GM12872 (cell line): ENCODE measurements around the gene PRSS56.

Experiments used
- CTCF ChIP-seq: IDR thresholded peaks from 3 replicates; pipeline ENCODE4 v1.5.1; 2011; ENCODE audit warnings: low read depth, mild to moderate bottlenecking, low read length, moderate library complexity; ENCODE audit not compliant: insufficient read depth

Gene PRSS56

GRCh38 chr2:232508251-232508650, 11.9 kb upstream of the PRSS56 start:
- no peak for TF ChIP-seq CTCF

- no peak for TF ChIP-seq CTCF
Measured at GRCh38 chr2:232511336-232511890, 8.8 kb upstream of the PRSS56 start.

DNA sequence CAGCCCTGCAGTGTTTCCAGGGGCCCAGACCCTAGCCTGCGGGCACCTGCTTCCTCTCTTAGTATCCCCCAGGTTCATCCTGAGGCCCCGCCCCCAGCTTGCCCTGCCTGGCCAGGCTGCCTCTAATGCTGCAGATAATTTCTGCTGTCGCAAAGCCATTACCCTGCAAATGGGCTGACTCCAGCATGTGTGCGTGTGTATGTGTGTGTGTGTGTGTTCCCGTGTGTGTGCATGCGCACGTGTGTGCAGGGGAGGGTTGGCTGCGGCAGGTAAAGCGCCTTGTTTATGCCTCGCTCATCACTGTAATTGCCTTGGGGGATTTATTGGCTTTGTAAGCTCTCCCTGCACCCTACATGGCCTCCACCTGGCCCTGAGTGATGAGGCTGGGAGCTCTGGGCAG, 7.6 kb upstream of the PRSS56 start:
- TF ChIP-seq CTCF, result no peak

DNA sequence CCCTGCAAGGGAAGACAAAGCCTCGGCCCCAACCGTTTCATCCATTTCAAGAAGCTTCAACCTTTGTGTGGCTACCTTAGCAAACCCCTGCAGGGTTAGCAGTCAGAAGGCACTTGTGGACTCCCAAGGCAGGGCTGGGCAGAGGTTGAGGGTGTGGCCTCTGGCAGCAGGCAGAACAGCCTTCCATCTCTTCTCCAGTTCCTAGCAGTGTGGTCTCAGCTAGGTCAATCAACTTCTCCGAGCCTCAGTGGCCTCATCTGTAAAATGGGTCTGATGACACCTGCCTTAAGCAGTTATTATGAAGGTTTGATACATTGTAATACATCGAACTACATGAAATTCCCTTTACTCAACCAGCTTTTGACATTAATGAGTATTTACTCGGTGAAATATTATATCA, 6.8 kb upstream of the PRSS56 start:
- no peak for TF ChIP-seq CTCF

DNA sequence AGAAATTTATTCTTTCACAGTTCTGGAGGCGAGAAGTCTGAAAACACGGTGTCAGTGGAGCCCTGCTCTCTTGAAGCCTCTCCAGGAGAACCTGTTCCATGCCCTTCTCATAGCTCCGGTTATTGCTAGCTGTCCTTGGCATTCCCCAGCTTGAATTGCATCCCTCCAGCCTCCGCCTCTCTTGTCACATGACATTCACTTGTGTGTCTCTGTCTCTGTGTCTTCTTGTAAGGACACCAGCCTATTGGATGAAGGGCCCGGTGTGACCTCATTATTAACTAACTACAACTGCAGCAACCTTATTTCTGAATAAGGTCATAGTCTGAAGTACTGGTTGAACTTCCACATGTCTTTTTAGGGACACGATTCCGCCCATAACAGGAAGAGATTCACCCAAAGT, 4.5 kb upstream of the PRSS56 start:
- TF ChIP-seq CTCF, result no peak

DNA sequence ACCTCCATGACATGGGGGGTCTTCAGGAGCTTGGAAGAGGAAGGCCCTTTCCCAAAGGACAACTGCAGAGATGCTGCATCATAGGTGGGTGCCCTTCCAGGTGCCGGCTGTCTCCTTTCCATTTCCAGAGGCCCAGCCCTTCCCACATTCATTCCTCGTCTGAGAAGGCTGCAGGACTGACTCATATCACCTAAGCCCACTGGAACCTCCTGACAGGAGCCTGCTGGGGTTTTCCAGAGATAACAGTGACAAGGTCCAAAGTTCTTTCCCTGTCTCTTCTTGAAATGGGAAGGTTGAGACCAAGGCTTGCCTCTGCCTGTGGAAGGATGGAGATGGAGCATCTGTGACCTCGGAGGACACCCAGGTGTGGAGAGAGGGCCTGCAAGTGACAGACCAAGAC, 3.6 kb upstream of the PRSS56 start:
- TF ChIP-seq CTCF, result no peak

- no peak for TF ChIP-seq CTCF
Measured at GRCh38 chr2:232518844-232519243, 1.3 kb upstream of the PRSS56 start.

GRCh38 chr2:232520489-232520888, 301 bp downstream of the PRSS56 start:
- TF ChIP-seq CTCF, result no peak
